GM19438 (cell line): Measurements from ENCODE around the gene OPRD1.

ENCODE experiments used
- ATAC-seq: cut with Tn5 transposase; IDR thresholded peaks from one replicate; pipeline ENCODE4 v1.9.1; 2021; ENCODE audit warnings: low read depth; ENCODE audit not compliant: unreplicated experiment

The OPRD1 gene

GRCh38 chr1:28899267-28899666, 87.3 kb downstream of the OPRD1 start:
- no peak for ATAC-seq

- no peak for ATAC-seq
These were observed 88.6 kb downstream of the OPRD1 start for GRCh38 chr1:28900562-28900961.

- no peak for ATAC-seq
These were observed 90.8 kb downstream of the OPRD1 start for GRCh38 chr1:28902738-28903137.

- ATAC-seq, result no peak
These were observed 94.1 kb downstream of the OPRD1 start for GRCh38 chr1:28905921-28906666.

GRCh38 chr1:28909198-28909597, 97.2 kb downstream of the OPRD1 start:
- no peak for ATAC-seq

GRCh38 chr1:28910379-28911115, 98.6 kb downstream of the OPRD1 start:
- ATAC-seq, result no peak

- ATAC-seq, result no peak
These were observed 101.8 kb downstream of the OPRD1 start for GRCh38 chr1:28913786-28914227.

GRCh38 chr1:28914228-28915030, 102.5 kb downstream of the OPRD1 start, which contains the start of gene EPB41:
Gene EPB41, plus strand, starts transcription at chr1:28914569. Its CDS starts 72,869 bp downstream, at chr1:28987438.
- peak; percentile 89 for ATAC-seq

- no peak for ATAC-seq
These were observed 103.3 kb downstream of the OPRD1 start for GRCh38 chr1:28915031-28915895.

- ATAC-seq, result no peak
These were observed 105.8 kb downstream of the OPRD1 start for GRCh38 chr1:28917757-28918118.
